WTC11 (cell line): ENCODE data around the gene PIWIL4. TPM values are rescaled to one million over a fixed set of nuclear protein-coding genes. Genes with fewer than 3 reads are reported as not detected.
"Not testable (repeated sequence)": the region's sequence is repeated elsewhere in the genome, so short reads cannot be mapped to it uniquely, and the experiment has no call there.

Experiments used
- ATAC-seq: fragments of 200-7000 bp; cut with Tn5 transposase; 2 replicates; pipeline ENCODE4 v1.10.0; 2021; ENCODE audit warnings: mild to moderate bottlenecking, moderate library complexity
- CTCF ChIA-PET: fragments of 300-600 bp; sonication (Branson Sonifier 250); formaldehyde crosslinking; loops from one replicate; lab custom pipeline; 2021; ENCODE audit warnings: antibody characterized with exemption; lab: Charles Lee
- POLR2A ChIA-PET: fragments of 350-600 bp; sonication (Branson Sonifier 250); formaldehyde crosslinking; loops from one replicate; lab custom pipeline; 2021; ENCODE audit warnings: antibody characterized with exemption; lab: Charles Lee
- DNase-seq: peaks from one replicate; pipeline ENCODE4 v3.0.0; 2021; ENCODE audit warnings: low spot score
- H3K27ac Mint-ChIP-seq: 2 replicates; pipeline ENCODE4 v1.8.0; 2021; ENCODE audit warnings: mixed read lengths
- H3K27me3 Mint-ChIP-seq: 2 replicates; pipeline ENCODE4 v1.8.0; 2021; ENCODE audit warnings: low read depth, mild to moderate bottlenecking, moderate library complexity, mixed read lengths
- H3K36me3 Mint-ChIP-seq: 2 replicates; pipeline ENCODE4 v1.8.0; 2021; ENCODE audit warnings: mixed read lengths
- H3K4me1 Mint-ChIP-seq: 2 replicates; pipeline ENCODE4 v1.8.0; 2022; ENCODE audit warnings: mixed read lengths
- H3K4me3 Mint-ChIP-seq: 2 replicates; pipeline ENCODE4 v1.8.0; 2021; ENCODE audit warnings: mild to moderate bottlenecking, moderate library complexity, mixed read lengths
- H3K9me3 Mint-ChIP-seq: 2 replicates; pipeline ENCODE4 v1.8.0; 2021; ENCODE audit warnings: mixed read lengths
- CTCF ChIP-seq: fragments of 200-600 bp; IDR thresholded peaks from 2 replicates; pipeline ENCODE4 v1.8.0; 2022; ENCODE audit warnings: antibody characterized with exemption
- FOXK1 ChIP-seq: sonication (generic); formaldehyde crosslinking; IDR thresholded peaks from 2 replicates; pipeline ENCODE4 v1.8.0; 2022; ENCODE audit warnings: mild to moderate bottlenecking, moderate library complexity, missing genetic modification reagents
- GABPB1 ChIP-seq: sonication (generic); formaldehyde crosslinking; IDR thresholded peaks from 2 replicates; pipeline ENCODE4 v1.8.1; 2023; ENCODE audit warnings: mild to moderate bottlenecking, missing genetic modification reagents
- MAX ChIP-seq: sonication (generic); formaldehyde crosslinking; IDR thresholded peaks from 2 replicates; pipeline ENCODE4 v1.8.0; 2022; ENCODE audit warnings: mild to moderate bottlenecking, missing genetic modification reagents
- PRDM15 ChIP-seq: sonication (generic); formaldehyde crosslinking; IDR thresholded peaks from 2 replicates; pipeline ENCODE4 v1.8.0; 2022; ENCODE audit warnings: missing genetic modification reagents
- RORB ChIP-seq: fragments of 250-450 bp; sonication (Bioruptor Pico); IDR thresholded peaks from 2 replicates; pipeline ENCODE4 v1.9.0; 2021; ENCODE audit warnings: mild to moderate bottlenecking
- ZSCAN18 ChIP-seq: fragments of 250-450 bp; sonication (Bioruptor Pico); IDR thresholded peaks from 2 replicates; pipeline ENCODE4 v2.1.2; 2022; ENCODE audit warnings: mild to moderate bottlenecking, moderate library complexity
- total RNA-seq: library from RNA; stranded (reverse); gene quantifications from 3 replicates; pipeline ENCODE4 v1.2.3, GENCODE V29; 2021

PIWIL4 gene
- total RNA-seq, 1 experiment from 2014 or later: 0.33 TPM

GRCh38 chr11:94623120-94623735 is 56.1 kb downstream of the PIWIL4 start:
- Mint-ChIP-seq H3K36me3 (peaks cover 32% of the 10 kb centered on the region), H3K27me3 (peaks cover 8% of the 10 kb centered on the region; the same call in 1 of the 2 replicates), H3K4me1 (peaks cover 23% of the 10 kb centered on the region), H3K4me3 (no peak overlapping the region), H3K27ac (no peak overlapping the region), H3K9me3 (peaks cover 43% of the 10 kb centered on the region)
- DNase-seq: peak; percentile 77
- peak; percentile 98 for ATAC-seq
- CTCF ChIA-PET: interaction anchor here (0.6 to 2.1 kb wide), 53 partner anchors 11 to 444 kb away, joined by 3 to 30 read pairs (median 4); partner anchors contain the start of genes AMOTL1, CWC15 and KDM4D
- POLR2A ChIA-PET: no interaction called here
- no peak for TF ChIP-seq FOXK1 (CRISPR knock-in tag)
- peak; percentile 79 for TF ChIP-seq CTCF

- peaks cover 28% of the 10 kb centered on the region for H3K4me1 Mint-ChIP-seq
- ATAC-seq, H3K4me3 Mint-ChIP-seq, H3K27me3 Mint-ChIP-seq, POLR2A ChIA-PET, DNase-seq, H3K27ac Mint-ChIP-seq: not testable (repeated sequence)
- H3K9me3 Mint-ChIP-seq: peaks cover 51% of the 10 kb centered on the region
- CTCF ChIA-PET: interaction anchor here (1.4 kb wide), 1 partner anchor 139 kb away, joined by 3 read pairs; no protein-coding TSS in a partner anchor
- peaks cover 38% of the 10 kb centered on the region for H3K36me3 Mint-ChIP-seq
Observed at GRCh38 chr11:94625422-94625821, 58.3 kb downstream of the PIWIL4 start.

GRCh38 chr11:94627003-94627560 is 59.9 kb downstream of the PIWIL4 start:
- H3K4me3 Mint-ChIP-seq, DNase-seq, H3K27ac Mint-ChIP-seq, POLR2A ChIA-PET, H3K27me3 Mint-ChIP-seq, ATAC-seq, CTCF ChIA-PET: not testable (repeated sequence)
- peaks cover 51% of the 10 kb centered on the region for H3K9me3 Mint-ChIP-seq
- H3K36me3 Mint-ChIP-seq: peaks cover 38% of the 10 kb centered on the region
- H3K4me1 Mint-ChIP-seq: peaks cover 33% of the 10 kb centered on the region

GRCh38 chr11:94629741-94630140 is 62.6 kb downstream of the PIWIL4 start:
- POLR2A ChIA-PET: interaction anchor here (0.7 kb wide), 1 partner anchor 110 kb away, joined by 4 read pairs; no protein-coding TSS in a partner anchor
- H3K36me3 Mint-ChIP-seq: peaks cover 38% of the 10 kb centered on the region
- peaks cover 6% of the 10 kb centered on the region; the same call in 1 of the 2 replicates for H3K27me3 Mint-ChIP-seq
- no peak overlapping the region for H3K27ac Mint-ChIP-seq
- TF ChIP-seq GABPB1 (CRISPR knock-in tag) (no peak), MAX (CRISPR knock-in tag) (no peak), PRDM15 (no peak), RORB (CRISPR knock-in tag) (no peak), ZSCAN18 (CRISPR knock-in tag) (no peak)
- ATAC-seq (no peak), DNase-seq (no peak)
- H3K4me3 Mint-ChIP-seq: no peak overlapping the region
- peaks cover 28% of the 10 kb centered on the region for H3K4me1 Mint-ChIP-seq
- H3K9me3 Mint-ChIP-seq: peaks cover 42% of the 10 kb centered on the region
- CTCF ChIA-PET: interaction anchor here (1.0 kb wide), 1 partner anchor 268 kb away, joined by 3 read pairs; no protein-coding TSS in a partner anchor
